GM21390 (cell line): ENCODE measurements around the gene OOEP.
A peak's percentile ranks its signal among the peaks of the same experiment; 100 is the strongest.
"Not testable (repeated sequence)": the region's sequence is repeated elsewhere in the genome, so short reads cannot be mapped to it uniquely, and the experiment has no call there.

Source experiments
- ATAC-seq: cut with Tn5 transposase; IDR thresholded peaks from one replicate; pipeline ENCODE4 v1.9.1; 2021; ENCODE audit not compliant: unreplicated experiment

The OOEP gene

GRCh38 chr6:73369563-73369962 is at the start of gene OOEP:
TSS of gene OOEP (minus strand) at chr6:73369897. CDS start at chr6:73369792, 105 bp downstream.
- ATAC-seq: no peak

GRCh38 chr6:73418081-73418741 is 48.5 kb upstream of the OOEP start:
- ATAC-seq: no peak

- ATAC-seq: no peak
Measured at GRCh38 chr6:73413102-73413501, 43.4 kb upstream of the OOEP start.

- no peak for ATAC-seq
Measured at GRCh38 chr6:73409395-73409794, 39.7 kb upstream of the OOEP start.

GRCh38 chr6:73400656-73401055 is 31.0 kb upstream of the OOEP start:
- ATAC-seq: no peak

- ATAC-seq: no peak
Measured at GRCh38 chr6:73395875-73396274, 26.2 kb upstream of the OOEP start.

- no peak for ATAC-seq
Measured at GRCh38 chr6:73394577-73395354, 25.1 kb upstream of the OOEP start, which contains the start of gene DDX43. TSS of gene DDX43 (plus strand) at chr6:73394828. CDS start at chr6:73394906, 78 bp downstream.

GRCh38 chr6:73393278-73393677 is 23.6 kb upstream of the OOEP start:
- no peak for ATAC-seq

- ATAC-seq: not testable (repeated sequence)
Measured at GRCh38 chr6:73392188-73392587, 22.5 kb upstream of the OOEP start.

GRCh38 chr6:73391675-73392074 is 22.0 kb upstream of the OOEP start:
- no peak for ATAC-seq

- no peak for ATAC-seq
Measured at GRCh38 chr6:73389854-73390253, 20.2 kb upstream of the OOEP start.

- peak; percentile 82 for ATAC-seq
Measured at GRCh38 chr6:73388800-73389512, 19.3 kb upstream of the OOEP start.

- peak; percentile 15 for ATAC-seq
Measured at GRCh38 chr6:73388433-73388799, 18.7 kb upstream of the OOEP start.

GRCh38 chr6:73382462-73383113 is 12.9 kb upstream of the OOEP start:
- no peak for ATAC-seq

- not testable (repeated sequence) for ATAC-seq
Measured at GRCh38 chr6:73381531-73381930, 11.8 kb upstream of the OOEP start.

- no peak for ATAC-seq
Measured at GRCh38 chr6:73377225-73377624, 7.5 kb upstream of the OOEP start.

- no peak for ATAC-seq
Measured at GRCh38 chr6:73375216-73375615, 5.5 kb upstream of the OOEP start.

- no peak for ATAC-seq
Measured at GRCh38 chr6:73372516-73372915, 2.8 kb upstream of the OOEP start.

GRCh38 chr6:73371984-73372383 is 2.3 kb upstream of the OOEP start:
- no peak for ATAC-seq

- no peak for ATAC-seq
Measured at GRCh38 chr6:73369157-73369556, 540 bp downstream of the OOEP start.

GRCh38 chr6:73368675-73369074 is 1.0 kb downstream of the OOEP start:
- no peak for ATAC-seq
